ENCODE results near the gene C1orf167.
A peak's percentile ranks its signal among the peaks of the same experiment; 100 is the strongest.

C1orf167 gene

GRCh38 chr1:11784256-11784992, 22.4 kb downstream of the C1orf167 start:
- DNase-seq (ENCODE audit: low read depth in 2 of 2) = no peak

DNA sequence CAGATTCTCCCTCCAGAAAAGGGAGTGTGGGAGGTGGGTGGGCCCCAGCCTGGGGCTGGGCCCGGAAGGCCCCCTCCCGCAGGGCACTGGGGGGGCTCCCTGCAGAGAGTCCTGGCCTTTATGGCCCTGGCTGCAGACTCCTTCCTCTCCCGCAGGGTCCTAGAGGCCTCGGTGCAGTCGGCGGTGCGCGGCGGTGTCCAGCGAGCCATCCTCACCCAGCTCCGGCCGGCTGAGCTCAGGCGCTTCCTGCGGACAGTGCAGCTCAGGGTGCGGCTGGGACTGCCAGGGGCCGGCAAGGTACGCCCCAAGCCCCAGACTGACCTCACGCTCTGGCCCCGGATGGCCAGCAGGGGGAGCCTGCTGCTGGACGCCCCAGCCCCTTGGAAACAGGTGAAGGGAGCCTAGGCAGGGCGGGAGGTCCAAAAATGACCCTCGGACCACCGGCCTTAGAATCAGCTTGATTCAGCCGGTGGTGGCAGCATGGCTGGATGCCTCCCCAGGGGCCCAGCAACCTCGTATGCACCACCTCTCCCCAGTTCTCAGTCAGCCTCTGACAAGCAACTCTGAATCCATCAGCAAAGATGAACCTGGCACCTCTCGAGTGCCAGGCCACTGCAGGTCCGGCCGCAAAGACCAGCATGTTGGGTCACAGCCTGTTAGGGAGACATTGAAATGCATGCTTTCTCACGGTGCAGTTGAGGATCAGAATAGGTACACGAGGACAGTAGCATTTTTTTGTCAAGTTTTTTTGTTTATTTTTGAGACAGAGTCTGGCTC, 23.2 kb downstream of the C1orf167 start:
- peak in 1 of 2 donors; percentile 28 for DNase-seq (ENCODE audit: low read depth in 2 of 2)

GRCh38 chr1:11786168-11786567, 24.2 kb downstream of the C1orf167 start:
- no peak for DNase-seq (ENCODE audit: low read depth in 2 of 2)

DNA sequence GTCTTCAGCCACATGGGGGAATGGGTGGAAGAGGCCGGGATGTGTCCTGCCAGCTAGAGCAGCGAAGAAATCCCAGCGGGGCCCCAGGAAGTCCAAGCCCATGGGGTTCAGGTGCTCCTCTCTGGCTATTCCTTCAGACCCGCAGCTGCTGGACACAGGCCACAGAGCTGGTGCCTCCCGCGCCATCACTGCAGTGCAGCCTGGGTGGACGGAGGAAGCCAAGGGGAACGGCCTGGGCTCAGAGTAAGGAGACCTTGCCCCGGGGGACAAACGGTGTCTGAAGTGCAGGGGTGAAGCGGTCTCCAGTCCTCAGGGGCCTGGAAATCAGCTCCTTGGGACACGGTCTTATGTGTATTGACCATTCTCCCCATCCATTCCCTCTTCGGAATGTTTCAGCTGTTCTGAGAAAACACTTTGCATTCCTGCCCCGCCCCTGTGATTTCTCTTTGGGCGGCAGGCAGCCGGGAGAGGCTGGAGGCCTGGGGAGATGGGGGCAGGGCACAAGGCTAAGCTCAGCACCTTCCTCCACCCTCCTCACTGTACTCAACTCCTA, 25.3 kb downstream of the C1orf167 start:
- DNase-seq (ENCODE audit: low read depth in 2 of 2) = no peak

GRCh38 chr1:11787804-11788436, 25.9 kb downstream of the C1orf167 start:
- no peak for DNase-seq (ENCODE audit: low read depth in 2 of 2)

- no peak for DNase-seq (ENCODE audit: low read depth in 2 of 2)
Observed at GRCh38 chr1:11788549-11789053, 26.6 kb downstream of the C1orf167 start.

- no peak for DNase-seq (ENCODE audit: low read depth in 2 of 2)
Observed at GRCh38 chr1:11789126-11790067, 27.4 kb downstream of the C1orf167 start.

- DNase-seq (ENCODE audit: low read depth in 2 of 2) = no peak
Observed at GRCh38 chr1:11790101-11790879, 28.3 kb downstream of the C1orf167 start.

- no peak for DNase-seq (ENCODE audit: low read depth in 2 of 2)
Observed at GRCh38 chr1:11790880-11791715, 29.1 kb downstream of the C1orf167 start.

DNA sequence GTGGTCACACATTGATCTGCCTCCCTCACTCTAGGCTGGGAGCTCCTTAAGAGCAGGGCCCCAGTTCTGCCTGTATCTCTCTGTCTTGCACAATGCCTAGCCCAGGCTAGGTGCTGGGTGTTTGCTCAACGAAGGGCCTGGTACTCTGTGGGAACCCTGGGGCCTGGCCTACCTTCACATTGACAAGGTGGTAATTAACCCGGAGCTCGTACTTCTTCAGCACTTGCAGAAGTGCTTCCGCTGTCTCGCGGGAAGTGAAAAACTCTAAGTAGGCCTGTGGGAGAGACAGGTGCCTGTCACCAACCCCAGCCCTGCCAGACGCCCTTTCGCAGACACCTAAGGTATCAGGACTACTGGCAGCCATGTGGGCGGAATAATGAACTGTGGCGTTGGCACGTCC, 30.1 kb downstream of the C1orf167 start:
- DNase-seq (ENCODE audit: low read depth in 2 of 2) = no peak

DNA sequence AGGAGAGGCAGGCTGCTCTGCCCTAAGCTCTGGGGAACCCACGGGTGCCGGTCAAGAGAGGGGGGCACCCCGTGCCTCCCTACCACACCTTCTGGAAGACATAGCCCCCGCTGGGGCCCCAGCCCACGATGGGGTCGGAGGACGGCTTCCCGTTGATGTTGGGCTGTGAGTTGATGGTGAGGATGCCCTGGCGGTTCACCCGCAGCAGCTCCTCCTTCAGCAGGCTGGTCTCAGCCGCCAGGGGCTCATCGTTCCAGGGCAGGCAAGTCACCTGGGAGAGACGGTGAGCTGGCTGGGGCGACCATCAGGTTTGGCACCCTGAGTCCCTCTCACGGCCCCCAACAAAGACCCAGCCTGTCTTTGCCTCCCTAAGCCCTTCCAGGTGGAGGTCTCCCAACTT, 31.8 kb downstream of the C1orf167 start:
- no peak for DNase-seq (ENCODE audit: low read depth in 2 of 2)

GRCh38 chr1:11794446-11795237, 32.6 kb downstream of the C1orf167 start:
- no peak for DNase-seq (ENCODE audit: low read depth in 2 of 2)

GRCh38 chr1:11795238-11795890, 33.4 kb downstream of the C1orf167 start:
- DNase-seq (ENCODE audit: low read depth in 2 of 2) = no peak

- no peak for DNase-seq (ENCODE audit: low read depth in 2 of 2)
Observed at GRCh38 chr1:11796036-11796828, 34.2 kb downstream of the C1orf167 start.

- no peak for DNase-seq (ENCODE audit: low read depth in 2 of 2)
Observed at GRCh38 chr1:11797525-11798216, 35.7 kb downstream of the C1orf167 start.

DNA sequence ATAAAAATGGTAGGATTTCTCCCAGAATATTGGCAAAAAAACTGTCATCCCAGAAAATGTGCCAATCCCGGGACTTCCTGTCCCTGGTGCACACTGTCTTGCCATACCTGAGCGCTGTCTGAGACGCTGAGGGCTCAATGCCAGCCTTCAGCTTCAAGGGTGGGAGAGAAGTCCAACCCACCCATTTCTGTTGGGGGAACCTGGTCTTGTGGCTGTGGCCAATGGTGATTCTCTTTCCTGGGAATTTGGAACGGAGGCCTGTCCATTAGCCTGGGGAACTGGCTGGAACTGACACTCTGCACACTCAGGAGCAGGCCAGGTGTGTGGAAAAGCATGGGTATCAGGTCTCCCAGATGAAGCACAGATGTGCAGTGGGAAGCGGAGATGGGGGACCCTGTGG, 37.1 kb downstream of the C1orf167 start:
- DNase-seq (ENCODE audit: low read depth in 2 of 2) = no peak

- no peak for DNase-seq (ENCODE audit: low read depth in 2 of 2)
Observed at GRCh38 chr1:11799896-11800295, 37.9 kb downstream of the C1orf167 start.
